Hematopoietic multipotent progenitor cell treated with erythropoietin and hydrocortisone succinate and interleukin-3 and kit ligand, for 15 days (in vitro differentiated cells): ENCODE data around the gene RPS19BP1.

Experiments used
- DNase-seq: peaks from one replicate; pipeline ENCODE4 v3.0.0-alpha.2; 2015; ENCODE audit warnings: low spot score

Gene RPS19BP1, protein sequence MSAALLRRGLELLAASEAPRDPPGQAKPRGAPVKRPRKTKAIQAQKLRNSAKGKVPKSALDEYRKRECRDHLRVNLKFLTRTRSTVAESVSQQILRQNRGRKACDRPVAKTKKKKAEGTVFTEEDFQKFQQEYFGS

DNA sequence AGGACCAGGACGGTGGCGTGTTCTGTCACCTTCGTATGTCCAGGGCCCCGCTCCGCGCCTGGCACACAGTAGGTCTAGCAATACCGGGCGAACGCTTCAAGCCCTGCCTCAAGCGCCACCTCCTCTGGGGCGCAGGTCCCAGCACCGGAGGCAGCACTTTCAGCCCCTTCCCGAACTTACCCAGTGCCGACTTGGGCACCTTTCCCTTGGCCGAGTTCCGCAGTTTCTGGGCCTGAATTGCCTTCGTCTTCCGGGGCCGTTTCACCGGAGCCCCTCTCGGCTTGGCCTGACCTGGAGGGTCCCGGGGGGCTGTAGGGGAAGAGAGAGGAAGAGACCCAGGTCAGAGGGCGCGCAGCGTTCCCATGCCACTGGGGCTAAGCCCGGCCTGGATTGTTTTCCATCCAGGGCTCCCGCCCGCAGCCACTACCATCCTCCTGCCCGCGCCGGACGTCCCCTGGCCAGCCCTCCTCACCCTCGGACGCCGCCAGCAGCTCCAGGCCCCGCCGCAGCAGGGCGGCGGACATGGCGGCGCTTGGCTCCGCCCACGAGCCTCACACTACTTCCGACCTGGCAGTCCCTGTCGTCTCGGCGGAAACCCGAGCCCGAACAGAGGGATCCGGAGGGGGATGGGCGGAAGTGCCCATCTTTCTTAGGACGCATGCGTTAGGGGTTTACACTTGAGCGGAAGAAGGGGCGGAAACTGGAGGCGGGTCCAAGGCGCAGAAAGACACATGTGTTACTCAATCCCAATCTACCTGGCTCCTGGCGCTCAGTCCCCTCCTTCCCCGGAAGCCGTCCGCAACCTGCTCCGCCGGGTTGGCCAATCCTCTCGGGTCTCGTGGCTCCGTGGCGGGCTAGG, at the start of gene RPS19BP1:
RPS19BP1 (minus strand) TSS at position 534 of the 859 bp plus-strand sequence; CDS start at position 524, 10 bp downstream.
- peak; percentile 100 for DNase-seq

DNA sequence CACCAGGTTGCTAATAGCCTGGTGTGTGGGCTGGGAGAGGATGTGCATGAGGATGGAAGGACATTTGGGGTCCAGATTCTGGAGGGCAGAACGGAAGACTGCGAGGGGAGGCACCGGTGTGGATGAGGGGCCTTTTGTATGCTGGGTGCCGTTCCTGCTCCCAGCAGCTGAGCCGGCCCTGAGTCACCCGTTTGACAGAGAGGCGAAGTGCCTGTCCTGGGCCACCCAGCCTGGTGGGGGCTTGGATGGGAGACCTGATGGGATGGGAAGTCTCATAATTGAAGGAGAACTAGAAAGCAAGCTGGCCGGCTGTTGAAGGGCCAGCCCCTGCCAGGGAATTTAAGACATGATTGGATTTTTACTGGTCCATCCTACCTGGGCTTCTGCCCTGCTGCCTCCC, 48.8 kb upstream of the RPS19BP1 start:
- DNase-seq = no peak

DNA sequence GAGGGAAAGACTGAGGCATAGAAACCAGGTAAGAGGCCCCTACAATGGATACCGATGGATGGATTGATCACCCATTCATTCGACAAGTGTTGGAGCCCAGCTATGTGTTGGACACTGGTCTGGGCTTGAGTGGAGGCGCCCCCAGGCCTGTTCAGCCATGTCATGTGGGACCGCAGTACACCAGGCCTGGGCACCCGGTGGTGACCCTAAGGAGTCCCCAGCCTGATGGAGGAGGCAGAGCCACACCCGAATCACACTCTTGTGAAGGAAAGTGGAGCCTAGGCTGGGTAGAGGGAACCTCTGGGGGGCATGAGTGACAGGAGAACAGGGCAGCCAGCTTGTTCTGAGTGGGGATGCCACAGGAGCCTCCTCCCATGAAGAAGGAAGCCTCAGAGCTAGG, 48.2 kb upstream of the RPS19BP1 start:
- DNase-seq = no peak

DNA sequence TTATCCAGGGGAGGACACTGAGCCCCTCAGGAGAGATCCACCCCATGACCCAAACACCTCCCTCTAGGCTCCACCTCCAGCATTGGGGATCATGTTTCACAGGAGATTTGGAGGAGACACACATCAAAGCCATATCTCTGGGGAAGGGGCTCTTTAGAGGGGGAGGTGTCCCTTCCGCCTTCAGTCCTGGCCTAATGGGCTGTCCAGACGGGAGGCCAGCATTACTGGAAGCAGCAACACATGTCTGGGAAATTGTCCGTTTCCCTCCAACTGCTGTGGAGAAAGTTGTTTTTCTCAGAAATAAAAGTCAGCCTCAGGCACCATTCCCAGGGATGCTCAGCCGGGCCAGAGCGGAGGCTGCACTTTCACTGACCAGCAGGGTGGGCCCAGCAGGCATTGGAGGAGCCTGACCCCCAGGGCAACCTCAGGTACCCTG, 47.5 kb upstream of the RPS19BP1 start:
- DNase-seq = no peak

DNA sequence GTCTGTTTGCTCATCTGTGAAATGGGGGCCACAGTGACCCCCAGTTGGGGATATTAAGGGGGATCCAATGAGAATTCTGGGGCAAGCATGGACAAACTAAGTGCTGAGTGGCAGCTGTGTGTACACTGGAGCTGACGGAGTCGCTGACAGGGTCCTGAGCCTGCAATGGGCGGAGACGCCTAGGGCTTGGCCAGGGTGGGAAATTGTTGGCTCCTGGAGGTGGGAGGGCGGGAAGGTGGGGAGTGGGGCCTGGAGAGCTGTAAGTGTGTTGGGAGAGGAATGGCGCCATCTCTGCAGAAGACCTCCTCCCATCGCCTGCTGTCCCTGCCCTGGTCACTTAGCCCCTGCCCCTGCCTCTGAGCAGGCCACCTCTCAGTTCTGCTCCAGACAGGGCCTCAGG, 45.4 kb upstream of the RPS19BP1 start:
- DNase-seq = no peak

DNA sequence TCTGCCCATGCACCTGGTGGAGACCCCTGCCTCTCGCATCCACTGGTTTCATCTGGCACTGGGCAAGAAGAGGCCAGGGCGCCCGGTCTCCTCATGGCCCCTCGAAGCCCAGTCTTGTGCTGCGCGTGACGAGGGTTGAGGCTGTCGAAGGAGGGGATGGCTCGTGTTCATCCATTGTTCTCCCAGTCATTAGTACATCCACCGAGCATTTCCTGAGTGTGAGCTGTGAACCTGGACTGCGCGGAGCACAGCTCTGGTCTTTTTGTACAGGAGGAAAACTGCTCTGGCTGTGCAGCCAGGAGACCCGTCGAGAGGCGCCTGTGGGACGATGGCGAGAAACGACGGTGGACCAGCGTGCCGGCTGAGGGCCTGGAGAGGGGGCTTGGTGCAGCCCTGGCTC, 44.8 kb upstream of the RPS19BP1 start:
- no peak for DNase-seq

DNA sequence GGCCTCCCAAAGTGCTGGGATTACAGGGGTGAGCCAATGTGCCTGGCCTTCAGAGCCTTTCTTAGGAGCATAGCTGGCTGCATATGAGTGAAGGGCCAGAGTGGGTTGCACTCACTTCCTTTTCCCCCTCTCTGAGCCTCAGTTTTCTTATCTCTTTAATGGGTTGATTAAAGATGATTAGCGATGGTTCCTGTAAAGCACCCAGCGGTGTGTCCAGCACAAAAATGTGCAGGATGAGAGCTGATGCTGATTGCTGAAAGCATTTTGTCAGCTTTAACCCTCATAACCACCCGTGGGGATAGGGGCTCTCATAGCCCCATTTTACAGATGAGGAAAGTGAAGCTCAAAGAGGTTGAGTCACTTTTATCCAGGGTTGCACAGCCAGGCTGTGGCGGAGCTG, 43.5 kb upstream of the RPS19BP1 start:
- DNase-seq = no peak

DNA sequence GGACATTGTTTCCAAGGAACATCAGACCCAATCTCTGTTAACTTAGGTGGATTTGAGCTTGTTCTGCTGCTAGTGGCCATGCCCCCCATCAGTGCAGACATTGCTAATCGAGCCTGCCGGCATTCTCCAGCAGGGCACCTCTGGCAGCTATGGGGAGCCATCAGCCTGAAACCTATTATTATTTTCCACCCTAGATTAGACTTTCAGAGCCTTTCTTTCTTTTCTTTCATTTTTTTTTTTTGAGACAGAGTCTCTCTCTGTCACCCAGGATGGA, 42.9 kb upstream of the RPS19BP1 start:
- DNase-seq = no peak

DNA sequence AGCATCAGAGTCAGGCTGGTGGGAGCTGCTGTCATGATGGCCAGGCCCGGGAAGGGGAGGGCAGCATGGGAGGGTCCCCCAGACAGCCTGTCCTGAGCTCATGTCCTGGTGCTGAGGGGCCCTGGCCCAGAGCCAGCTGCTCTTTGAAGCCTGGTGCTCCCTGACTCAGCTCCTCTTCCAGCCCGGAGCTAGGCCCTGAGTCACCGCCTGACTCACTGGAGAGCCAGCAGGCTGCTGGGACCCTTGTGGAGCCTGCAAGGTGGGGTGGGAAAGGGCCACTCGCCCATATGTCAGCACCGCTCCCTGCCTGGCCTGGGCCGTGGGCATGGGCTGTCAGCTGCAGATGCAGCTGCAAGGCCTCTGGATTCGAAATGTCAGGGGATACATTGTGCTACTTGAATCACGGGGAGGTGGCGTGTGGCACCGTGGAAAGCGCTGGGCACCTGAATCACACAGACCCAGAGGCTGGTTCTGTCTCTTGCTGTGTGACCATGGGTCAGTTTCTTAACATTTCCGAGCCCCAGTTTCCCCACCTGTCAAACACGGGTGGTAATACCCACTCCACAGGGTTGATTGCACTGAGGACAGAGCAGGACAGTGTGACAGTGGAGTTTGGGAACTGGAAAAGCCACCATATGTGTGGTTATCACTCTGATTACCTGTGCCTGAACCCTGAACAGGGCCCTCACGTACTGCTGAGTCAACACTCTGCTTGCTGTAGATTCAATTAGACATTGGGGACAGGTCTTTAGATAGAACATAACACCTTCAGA, 42.4 kb upstream of the RPS19BP1 start:
- DNase-seq = no peak

DNA sequence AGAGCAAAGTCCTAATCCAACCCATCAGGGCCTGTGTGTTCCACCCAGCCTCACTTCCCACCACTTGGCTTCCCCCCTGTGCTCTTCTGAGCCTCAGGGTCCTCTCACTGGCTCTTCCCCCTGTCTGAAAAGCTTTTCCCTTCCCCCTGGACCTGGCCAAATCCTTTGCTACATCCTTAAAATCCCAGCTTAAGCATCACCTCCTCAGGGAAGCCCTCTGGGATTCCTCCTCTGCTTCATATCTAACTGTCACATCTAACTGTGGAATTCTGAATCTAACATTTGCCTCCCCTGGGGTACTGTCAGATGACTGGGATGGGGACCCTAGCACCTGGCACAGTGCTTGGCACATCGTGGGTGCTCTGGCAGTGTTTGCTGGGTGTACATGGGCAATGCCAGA, 39.0 kb upstream of the RPS19BP1 start:
- DNase-seq = no peak

DNA sequence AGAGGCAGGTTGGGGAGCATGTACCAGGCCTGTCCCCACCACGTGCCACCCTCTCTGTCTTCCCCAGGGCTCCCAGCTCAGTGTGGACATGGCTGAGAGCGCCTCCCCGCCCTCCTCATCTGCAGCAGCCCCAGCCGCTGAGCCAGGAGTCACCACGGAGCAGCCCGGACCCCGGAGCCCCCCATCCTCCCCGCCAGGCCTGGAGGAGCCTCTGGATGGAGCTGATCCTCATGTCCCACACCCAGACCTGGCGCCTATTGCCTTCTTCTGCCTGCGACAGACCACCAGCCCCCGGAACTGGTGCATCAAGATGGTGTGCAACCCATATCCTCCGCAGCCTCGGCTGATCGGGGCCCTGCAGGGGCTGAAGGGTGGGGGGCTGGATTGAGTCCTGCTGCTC, 38.1 kb upstream of the RPS19BP1 start, which contains the start of gene CACNA1I:
CACNA1I (plus strand) TSS at position 89 of the 400 bp plus-strand sequence; CDS start at position 89, 0 bp downstream.
- DNase-seq = no peak

DNA sequence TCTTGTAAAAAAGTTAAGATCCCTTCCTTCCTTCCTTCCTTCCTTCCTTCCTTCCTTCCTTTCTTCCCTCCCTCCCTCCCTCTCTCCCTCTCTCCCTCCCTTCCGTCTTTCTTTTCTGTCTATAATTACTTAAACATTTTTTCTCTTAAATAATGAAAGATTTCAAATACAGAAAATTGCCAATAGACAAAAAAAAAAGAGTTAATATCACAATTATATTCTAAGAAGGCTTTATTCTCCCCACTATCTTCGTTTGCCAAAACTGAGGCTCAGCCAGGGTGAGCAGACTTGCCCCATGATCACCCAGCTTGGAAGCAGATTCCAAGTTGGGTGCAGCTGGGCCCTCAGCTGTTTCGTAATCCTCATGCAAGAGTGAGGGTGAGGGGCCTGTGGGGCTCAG, 37.7 kb upstream of the RPS19BP1 start:
- DNase-seq = no peak

DNA sequence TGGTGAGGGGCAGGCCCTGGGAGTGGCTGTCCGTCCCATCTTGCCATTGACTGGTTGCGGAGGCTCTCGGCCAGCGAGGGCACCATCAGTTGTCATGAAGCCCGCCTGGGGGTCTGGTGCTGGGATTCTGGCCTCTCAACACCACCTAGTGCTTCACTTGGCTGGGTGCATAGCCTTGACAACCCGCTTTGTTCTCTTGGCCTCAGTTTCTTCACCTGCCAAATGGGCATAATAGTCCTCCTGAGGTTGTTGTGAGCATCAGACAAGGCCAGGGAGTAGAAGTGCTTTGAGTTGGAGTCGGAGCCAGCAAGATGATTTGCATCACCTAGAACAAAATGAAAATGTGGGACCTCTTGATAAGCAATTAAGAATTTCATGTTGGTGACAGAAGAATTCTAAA, 36.5 kb upstream of the RPS19BP1 start:
- DNase-seq = no peak

DNA sequence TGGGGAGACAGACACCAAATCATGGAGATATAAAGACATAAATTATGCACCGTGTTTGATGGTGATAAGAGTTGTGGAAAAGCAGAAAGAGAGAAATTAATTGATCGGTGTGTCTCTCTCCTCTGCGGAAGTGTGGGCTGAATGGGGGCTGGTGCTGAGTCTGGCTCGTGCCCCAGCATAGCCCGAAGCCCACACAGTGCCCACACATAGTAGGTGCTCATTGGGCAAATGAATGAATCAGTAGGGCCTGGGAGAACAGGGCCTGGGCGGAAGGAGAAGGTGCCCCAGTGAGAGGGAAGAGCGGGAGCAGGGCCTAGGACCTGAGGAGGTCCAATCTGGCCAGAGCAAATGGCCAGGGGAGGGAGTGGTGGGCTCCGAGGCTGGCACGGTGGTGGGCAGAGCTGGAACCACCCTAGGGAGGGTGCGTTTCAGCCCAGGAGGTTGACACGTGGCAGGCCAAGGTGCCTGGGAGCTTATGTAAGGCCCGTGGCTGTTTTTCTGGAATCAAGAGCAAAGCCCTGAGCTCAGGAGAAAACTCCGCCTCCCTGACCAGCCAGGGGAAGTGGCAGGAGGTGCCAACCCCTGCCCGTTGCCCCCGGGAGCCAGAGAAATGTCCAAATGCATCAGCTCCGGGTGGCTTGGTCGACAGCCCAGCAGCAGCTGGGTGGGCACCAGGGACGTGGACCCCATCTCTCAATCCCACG, 35.9 kb upstream of the RPS19BP1 start:
- no peak for DNase-seq

DNA sequence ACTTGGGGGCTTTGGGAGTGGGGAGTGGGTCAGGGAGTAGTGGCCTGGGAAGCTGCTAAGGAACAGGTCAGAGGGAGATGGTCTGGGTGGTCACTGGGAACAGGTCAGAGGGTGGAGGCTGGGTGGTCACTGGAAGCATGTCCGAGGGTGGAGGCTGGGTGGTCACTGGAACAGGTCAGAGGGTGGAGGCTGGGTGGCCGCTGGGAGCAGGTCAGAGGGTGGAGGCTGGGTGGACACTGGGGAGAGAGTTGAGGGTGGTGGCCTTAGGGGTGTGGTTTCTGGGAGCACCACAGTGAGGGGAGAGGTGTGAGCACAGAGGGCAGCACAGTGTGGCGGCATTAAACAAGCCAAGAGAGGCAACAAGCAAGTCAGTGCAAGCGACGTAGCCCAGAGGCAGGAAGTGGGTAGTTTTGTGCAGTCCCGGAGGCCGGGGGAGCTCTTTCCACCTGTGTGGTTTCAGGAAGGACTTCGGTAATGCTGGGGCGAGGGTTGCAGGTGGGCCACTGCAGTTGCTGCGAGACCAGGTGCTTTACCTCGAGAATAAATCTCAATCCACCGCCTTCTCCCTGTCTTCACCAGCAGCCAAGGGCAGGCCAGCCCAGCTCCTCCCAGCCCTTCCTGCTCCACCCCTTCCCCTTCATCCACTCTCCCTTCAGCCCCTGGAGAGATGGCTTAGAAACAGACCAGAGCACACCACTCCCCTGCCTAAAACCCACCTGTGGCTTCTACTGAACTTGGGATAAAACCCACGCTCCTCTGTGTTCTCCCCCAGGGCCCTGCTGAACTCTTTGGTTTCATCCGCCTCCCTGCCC, 34.8 kb upstream of the RPS19BP1 start:
- no peak for DNase-seq

DNA sequence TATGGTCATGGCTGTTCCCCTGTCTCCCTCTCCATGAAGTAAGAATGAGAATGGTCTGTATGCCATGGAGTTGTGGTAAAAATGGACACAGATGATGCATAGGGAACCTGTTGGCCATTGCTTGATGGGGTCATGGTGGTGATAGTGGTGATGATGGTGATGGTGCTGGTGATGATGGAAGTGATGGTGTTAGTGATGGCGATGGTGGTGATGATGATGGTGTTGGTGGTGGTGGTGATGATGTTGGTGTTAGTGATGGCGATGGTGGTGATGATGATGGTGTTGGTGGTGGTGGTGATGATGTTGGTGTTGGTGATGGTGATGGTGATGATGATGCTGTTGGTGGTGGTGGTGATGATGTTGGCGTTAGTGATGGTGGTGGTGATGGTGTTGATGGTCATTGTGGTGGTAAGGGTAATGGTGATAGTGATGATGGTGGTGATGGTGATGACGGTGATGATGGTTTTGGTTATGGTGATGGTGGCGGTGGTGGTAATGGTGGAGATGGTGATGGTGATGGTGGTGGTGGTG, 32.9 kb upstream of the RPS19BP1 start:
- DNase-seq = no peak

DNA sequence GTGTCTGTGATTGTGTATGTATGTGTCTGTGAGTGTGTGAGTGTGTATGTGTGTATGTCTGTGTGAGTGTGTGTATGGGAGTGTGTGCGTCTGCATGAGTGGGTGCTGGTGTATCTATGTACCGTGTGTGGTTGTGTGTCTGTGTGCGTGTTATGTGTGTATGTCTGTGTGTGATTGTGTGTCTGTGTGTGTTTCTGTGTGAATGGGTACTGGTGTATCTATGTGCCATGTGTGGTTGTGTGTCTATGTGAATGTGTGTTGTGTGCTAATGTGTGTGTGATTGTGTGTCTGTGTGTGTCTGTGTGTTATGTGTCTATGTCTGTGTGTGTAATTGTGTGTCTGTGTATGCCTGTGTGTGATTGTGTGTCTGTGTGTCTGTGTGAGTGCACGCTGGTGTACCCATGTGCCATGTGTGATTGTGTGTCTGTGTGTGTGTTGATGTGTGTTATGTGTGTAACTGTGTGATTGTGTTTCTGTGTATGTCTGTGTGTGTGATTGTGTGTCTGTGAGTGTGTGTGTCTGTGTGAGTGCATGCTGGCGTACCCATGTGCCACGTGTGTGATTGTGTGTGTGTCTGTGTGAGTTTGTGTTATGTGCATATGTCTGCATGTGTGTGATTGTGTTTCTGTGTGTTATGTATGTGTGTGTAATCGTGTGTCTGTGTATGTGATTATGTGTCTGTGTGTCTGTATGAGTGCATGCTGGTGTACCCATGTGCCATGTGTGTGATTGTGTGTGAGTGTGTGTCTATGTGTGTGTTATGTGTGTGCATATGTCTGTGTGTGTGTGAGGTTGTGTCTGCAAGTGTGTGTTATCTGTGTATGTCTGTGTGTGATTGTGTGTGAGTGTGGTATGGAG, 31.3 kb upstream of the RPS19BP1 start:
- DNase-seq = no peak

DNA sequence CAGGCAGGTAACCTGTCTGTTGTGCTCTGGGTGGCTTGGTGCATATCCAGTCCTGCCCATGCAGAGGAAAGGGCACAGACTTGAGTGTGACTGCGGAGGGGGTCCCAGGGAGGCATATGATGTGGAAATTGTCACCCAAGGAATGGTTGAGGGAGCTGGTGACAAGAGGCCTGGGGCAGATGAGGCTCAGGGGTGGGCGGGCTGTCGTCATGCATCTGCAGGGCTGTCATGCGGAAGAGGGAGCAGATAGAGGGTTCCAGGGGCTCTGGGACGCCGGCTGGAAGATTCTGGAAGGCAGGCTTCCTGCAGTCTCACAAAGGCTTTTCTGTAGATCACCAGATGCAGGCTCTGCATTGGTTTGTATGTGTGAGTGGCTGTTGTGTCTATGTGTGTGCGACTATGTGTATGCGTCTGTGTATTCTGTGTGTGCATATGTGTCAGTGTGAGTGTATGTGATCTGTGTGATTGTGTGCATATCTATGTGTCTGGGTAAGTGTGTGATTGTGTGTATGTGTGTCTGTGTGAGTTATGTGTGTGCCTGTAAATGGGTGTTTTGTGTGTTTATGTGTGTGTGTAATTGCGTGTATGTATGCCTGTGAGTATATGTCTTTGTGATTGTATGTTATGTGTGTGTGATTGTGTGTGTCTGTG, 30.4 kb upstream of the RPS19BP1 start:
- no peak for DNase-seq

DNA sequence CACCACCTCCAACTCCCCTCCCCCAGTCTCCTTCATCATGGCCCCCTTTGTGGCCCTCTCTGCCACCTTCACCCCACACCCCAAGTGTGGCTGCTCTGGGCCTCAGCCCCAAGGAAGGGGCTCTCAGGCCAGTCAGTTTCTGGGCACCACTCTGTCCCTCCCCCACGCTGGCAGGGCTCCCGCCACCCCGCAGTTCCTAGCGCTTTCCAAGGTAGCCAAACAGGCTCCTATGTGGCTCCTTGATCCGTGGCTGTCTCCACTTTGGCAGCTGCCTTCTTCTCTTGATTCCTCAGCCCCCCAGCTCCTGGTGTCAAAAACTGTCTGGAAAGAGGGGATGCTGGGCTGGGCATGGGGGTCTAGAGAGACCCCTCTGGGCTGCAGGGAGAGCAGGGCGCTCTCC, 27.6 kb upstream of the RPS19BP1 start:
- no peak for DNase-seq
